Vagina (tissue), 2 donors: Measurements from ENCODE around the gene ELFN2.

Experiments used
- POLR2A ChIP-seq, 2 donors: fragments of 450-650 bp; IDR thresholded peaks; one replicate each; pipeline ENCODE4 v1.6.1; 2017; ENCODE audit warnings: antibody characterized with exemption in 2 of 2, mild to moderate bottlenecking in 2 of 2, moderate library complexity in 2 of 2
- TF ChIP-seq, protein P1 (sequence below), 3 experiments: fragments of 450-650 bp in 2 of 3; fragments of 200-600 bp in 1 of 3; sonication (generic) in 1 of 3; IDR thresholded peaks; one replicate each; pipeline ENCODE4 v1.5.1; 2017 to 2019; ENCODE audit warnings: antibody characterized with exemption in 3 of 3, mild to moderate bottlenecking in 2 of 3, moderate library complexity in 2 of 3

DNA sequence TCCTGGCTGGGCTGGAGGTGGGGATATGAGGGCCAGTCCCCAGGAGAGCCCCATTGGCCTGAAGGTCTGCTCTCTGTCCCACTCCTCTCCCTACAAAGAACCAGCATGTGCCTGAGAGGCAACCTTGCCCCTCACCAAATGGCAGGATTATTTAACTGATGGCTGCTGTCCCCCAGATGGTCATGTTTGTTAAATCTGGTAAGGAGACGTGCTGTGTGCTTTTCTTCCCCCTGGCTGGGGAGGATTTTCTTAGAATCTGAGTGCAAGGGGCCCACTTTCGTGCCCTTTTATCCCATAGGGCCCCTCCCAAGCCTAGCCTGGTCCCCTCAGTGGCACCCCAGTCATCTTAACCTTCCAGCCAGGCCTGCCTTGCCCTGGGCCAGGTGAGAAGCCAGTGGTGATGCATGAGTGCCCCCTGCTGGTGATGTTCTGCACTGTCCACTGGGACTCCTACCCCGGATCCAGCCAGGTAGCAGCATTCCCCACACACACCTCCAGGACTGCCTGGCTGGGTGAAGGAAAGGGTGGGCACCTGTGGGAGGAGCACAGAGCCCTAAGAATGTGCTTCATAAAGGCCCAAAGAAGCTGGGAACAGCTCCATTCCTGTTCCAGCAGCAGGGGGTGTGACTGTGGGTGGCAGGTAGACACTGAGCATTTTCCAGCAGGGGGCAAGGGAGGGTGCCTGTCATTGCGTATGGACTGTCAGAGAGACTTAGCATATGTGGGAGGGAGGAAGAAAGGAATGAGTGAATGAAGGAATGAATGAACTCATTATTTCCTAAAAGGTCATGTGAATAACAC lies 30.0 kb upstream of the ELFN2 start:
- TF ChIP-seq, protein P1, sequence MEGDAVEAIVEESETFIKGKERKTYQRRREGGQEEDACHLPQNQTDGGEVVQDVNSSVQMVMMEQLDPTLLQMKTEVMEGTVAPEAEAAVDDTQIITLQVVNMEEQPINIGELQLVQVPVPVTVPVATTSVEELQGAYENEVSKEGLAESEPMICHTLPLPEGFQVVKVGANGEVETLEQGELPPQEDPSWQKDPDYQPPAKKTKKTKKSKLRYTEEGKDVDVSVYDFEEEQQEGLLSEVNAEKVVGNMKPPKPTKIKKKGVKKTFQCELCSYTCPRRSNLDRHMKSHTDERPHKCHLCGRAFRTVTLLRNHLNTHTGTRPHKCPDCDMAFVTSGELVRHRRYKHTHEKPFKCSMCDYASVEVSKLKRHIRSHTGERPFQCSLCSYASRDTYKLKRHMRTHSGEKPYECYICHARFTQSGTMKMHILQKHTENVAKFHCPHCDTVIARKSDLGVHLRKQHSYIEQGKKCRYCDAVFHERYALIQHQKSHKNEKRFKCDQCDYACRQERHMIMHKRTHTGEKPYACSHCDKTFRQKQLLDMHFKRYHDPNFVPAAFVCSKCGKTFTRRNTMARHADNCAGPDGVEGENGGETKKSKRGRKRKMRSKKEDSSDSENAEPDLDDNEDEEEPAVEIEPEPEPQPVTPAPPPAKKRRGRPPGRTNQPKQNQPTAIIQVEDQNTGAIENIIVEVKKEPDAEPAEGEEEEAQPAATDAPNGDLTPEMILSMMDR (IDR thresholded peaks at IDR 0.05) = peak; percentile 57 to 81 (median 73)
- no peak for TF ChIP-seq POLR2A (IDR thresholded peaks at IDR 0.05)
